ENCODE measurements around the gene GLP1R. TPM values are rescaled to one million over a fixed set of nuclear protein-coding genes. Genes with fewer than 3 reads are reported as not detected.

GLP1R gene
- polyA plus RNA-seq (ENCODE audit: insufficient read length): not detected

- DNase-seq: no peak
Observed at GRCh38 chr6:39048481-39049399, at the start of gene GLP1R. GLP1R (plus strand) TSS chr6:39048781; CDS start chr6:39048841, 60 bp downstream.

- DNase-seq: no peak
Observed at GRCh38 chr6:39003072-39003471, 45.5 kb upstream of the GLP1R start.

- DNase-seq: no peak
Observed at GRCh38 chr6:39003492-39003891, 45.1 kb upstream of the GLP1R start.

GRCh38 chr6:39004801-39005200 is 43.8 kb upstream of the GLP1R start:
- no peak for DNase-seq

- DNase-seq: no peak
Observed at GRCh38 chr6:39005774-39006173, 42.8 kb upstream of the GLP1R start.

- DNase-seq: no peak
Observed at GRCh38 chr6:39007575-39007974, 41.0 kb upstream of the GLP1R start.

- no peak for DNase-seq
Observed at GRCh38 chr6:39008737-39009136, 39.8 kb upstream of the GLP1R start.

GRCh38 chr6:39009476-39009875 is 39.1 kb upstream of the GLP1R start:
- DNase-seq: no peak

- no peak for DNase-seq
Observed at GRCh38 chr6:39016839-39017546, 31.6 kb upstream of the GLP1R start.

- no peak for DNase-seq
Observed at GRCh38 chr6:39017547-39017880, 31.1 kb upstream of the GLP1R start.

GRCh38 chr6:39018103-39018502 is 30.5 kb upstream of the GLP1R start:
- no peak for DNase-seq

- no peak for DNase-seq
Observed at GRCh38 chr6:39020136-39020535, 28.4 kb upstream of the GLP1R start.

GRCh38 chr6:39021041-39021440 is 27.5 kb upstream of the GLP1R start:
- no peak for DNase-seq

GRCh38 chr6:39021779-39022178 is 26.8 kb upstream of the GLP1R start:
- no peak for DNase-seq

GRCh38 chr6:39026175-39026574 is 22.4 kb upstream of the GLP1R start:
- DNase-seq: no peak

- DNase-seq: no peak
Observed at GRCh38 chr6:39029156-39030011, 19.2 kb upstream of the GLP1R start.

GRCh38 chr6:39035681-39036080 is 12.9 kb upstream of the GLP1R start:
- no peak for DNase-seq

- DNase-seq: no peak
Observed at GRCh38 chr6:39037082-39037508, 11.5 kb upstream of the GLP1R start.

- no peak for DNase-seq
Observed at GRCh38 chr6:39037707-39038106, 10.9 kb upstream of the GLP1R start.

GRCh38 chr6:39040080-39040673 is 8.4 kb upstream of the GLP1R start:
- DNase-seq: no peak

- DNase-seq: no peak
Observed at GRCh38 chr6:39041072-39041471, 7.5 kb upstream of the GLP1R start.

GRCh38 chr6:39043776-39044175 is 4.8 kb upstream of the GLP1R start:
- DNase-seq: no peak
